ENCODE measurements around the gene CEBPG. TPM values are rescaled to one million over a fixed set of nuclear protein-coding genes. Genes with fewer than 3 reads are reported as not detected.

Gene CEBPG
- total RNA-seq, 1 donor from 2014 or later, result 13.0 TPM

DNA sequence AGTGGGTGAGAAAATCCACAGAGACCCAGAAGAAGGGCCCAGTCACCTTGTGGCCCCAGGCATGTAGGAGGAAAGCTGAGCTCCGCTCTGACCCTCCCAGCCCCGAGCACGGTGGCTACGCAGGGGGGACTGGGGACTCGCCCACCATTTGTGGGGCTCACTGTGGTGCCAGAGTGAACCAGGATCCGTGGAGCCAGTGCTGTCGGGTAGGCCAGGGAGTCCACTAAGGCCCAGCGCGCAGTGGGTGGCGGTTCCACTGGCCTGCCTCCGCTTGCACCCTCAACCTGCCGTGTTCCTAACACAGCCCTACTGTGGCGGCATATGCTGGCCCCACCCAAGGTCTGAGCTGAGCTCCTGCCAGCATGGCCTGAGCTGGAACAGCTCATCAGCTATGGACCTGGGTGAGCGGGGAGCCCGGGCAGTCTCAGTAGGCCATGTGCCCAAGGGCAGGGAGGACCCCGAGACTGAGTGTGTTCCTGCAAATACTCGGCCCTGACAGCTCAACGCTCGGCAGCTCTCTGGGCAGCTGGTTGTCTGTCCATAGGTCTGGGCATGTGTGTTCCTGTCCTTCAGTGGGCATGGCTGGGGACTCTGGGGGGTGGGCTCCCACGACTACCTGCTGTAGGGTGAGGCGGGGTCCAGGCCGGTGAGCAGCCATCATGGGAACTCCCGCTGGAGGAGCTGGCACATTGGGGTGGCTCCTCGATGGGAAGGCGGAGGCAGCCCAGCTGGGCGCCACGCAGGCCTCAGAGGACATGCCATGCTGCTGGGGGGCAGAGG is 36.6 kb downstream of the CEBPG start:
- Histone ChIP-seq H3K4me1 (peaks cover 16% of the 10 kb centered on the region), H3K27ac (replicated peaks) (no peak overlapping the region), H3K4me3 (no peak overlapping the region), H3K9me3 (replicated peaks) (no peaks in the 10 kb centered on the region), H3K36me3 (peaks cover 10% of the 10 kb centered on the region), H3K27me3 (ENCODE audit: low read depth) (no peaks in the 10 kb centered on the region)
- DNase-seq, result no peak
- TF ChIP-seq, protein P1, sequence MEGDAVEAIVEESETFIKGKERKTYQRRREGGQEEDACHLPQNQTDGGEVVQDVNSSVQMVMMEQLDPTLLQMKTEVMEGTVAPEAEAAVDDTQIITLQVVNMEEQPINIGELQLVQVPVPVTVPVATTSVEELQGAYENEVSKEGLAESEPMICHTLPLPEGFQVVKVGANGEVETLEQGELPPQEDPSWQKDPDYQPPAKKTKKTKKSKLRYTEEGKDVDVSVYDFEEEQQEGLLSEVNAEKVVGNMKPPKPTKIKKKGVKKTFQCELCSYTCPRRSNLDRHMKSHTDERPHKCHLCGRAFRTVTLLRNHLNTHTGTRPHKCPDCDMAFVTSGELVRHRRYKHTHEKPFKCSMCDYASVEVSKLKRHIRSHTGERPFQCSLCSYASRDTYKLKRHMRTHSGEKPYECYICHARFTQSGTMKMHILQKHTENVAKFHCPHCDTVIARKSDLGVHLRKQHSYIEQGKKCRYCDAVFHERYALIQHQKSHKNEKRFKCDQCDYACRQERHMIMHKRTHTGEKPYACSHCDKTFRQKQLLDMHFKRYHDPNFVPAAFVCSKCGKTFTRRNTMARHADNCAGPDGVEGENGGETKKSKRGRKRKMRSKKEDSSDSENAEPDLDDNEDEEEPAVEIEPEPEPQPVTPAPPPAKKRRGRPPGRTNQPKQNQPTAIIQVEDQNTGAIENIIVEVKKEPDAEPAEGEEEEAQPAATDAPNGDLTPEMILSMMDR (IDR thresholded peaks at IDR 0.05; ENCODE audit: borderline replicate concordance), result no peak
- intact Hi-C loops (cut with micrococcal nuclease), result loop anchor here (5.0 kb wide), 1 partner anchor 173 kb away; no protein-coding TSS in a partner anchor

DNA sequence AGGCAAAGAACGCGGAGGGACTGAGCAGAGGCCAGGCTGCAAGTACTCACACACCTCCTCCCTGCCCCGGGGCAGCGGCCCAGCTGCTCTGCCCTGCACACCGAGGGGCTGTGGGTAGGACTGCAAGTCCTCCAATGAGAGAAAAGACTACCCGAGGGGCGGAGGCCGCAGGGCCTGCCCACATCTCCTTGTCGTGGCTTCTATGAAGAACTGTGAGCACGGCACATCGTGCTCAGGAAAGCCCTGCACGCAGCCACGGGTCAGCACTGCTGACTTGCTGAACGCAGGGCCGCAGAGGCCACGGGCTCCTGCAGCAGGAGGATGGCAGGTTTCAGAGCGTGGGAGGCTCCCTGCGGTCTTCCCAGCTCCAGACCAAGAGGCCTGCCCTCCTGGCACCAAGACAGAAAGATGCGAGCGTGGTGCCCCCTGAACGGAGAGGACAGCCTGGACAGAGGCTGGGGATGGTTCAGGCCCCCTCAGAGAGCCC is 37.4 kb downstream of the CEBPG start:
- intact Hi-C loops (cut with micrococcal nuclease), result no loop called here
- peaks cover 10% of the 10 kb centered on the region for H3K36me3 ChIP-seq
- DNase-seq, result no peak

DNA sequence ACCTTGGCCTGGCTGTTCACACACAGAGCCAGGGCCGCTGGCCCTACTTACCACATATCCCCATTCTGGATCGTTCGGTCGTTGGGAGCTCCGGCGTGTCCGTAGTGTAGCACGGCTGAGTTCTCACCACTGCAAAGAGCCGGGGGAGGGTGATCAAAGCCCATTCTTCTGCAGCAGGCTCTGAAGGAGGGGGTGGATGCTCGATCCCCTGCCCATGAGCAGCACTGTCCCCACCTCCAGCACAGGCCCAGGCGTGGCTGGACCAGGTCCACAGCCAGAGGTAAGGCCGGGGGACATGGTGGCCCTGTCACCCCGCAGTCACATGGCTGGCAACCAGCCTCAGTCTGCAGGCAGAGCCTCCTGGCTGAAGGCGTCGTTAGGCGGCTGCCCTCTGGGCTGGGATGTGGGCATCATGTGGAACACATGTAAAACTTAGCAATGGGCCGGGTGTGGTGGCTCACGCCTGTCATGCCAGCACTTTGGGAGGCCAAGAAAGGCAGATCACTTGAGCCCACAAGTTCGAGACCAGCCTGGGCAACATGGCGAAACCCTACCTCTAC is 38.2 kb downstream of the CEBPG start:
- H3K27me3 ChIP-seq (ENCODE audit: low read depth), result no peaks in the 10 kb centered on the region
- H3K9me3 ChIP-seq (replicated peaks), result no peaks in the 10 kb centered on the region
- intact Hi-C loops (cut with micrococcal nuclease), result no loop called here
- TF ChIP-seq, protein P1 (IDR thresholded peaks at IDR 0.05; ENCODE audit: borderline replicate concordance), result no peak
- H3K4me1 ChIP-seq, result peaks cover 5% of the 10 kb centered on the region
- no peak for DNase-seq
- H3K4me3 ChIP-seq, result no peak overlapping the region
- H3K36me3 ChIP-seq, result peaks cover 10% of the 10 kb centered on the region
- H3K27ac ChIP-seq (replicated peaks), result no peak overlapping the region

More for the DNA sequence above, 37.4 kb downstream of the CEBPG start:
- Histone ChIP-seq H3K27me3 (ENCODE audit: low read depth) (no peaks in the 10 kb centered on the region), H3K4me1 (peaks cover 8% of the 10 kb centered on the region), H3K9me3 (replicated peaks) (no peaks in the 10 kb centered on the region), H3K4me3 (no peak overlapping the region), H3K27ac (replicated peaks) (no peak overlapping the region)
- TF ChIP-seq, protein P1 (IDR thresholded peaks at IDR 0.05; ENCODE audit: borderline replicate concordance), result no peak

DNA sequence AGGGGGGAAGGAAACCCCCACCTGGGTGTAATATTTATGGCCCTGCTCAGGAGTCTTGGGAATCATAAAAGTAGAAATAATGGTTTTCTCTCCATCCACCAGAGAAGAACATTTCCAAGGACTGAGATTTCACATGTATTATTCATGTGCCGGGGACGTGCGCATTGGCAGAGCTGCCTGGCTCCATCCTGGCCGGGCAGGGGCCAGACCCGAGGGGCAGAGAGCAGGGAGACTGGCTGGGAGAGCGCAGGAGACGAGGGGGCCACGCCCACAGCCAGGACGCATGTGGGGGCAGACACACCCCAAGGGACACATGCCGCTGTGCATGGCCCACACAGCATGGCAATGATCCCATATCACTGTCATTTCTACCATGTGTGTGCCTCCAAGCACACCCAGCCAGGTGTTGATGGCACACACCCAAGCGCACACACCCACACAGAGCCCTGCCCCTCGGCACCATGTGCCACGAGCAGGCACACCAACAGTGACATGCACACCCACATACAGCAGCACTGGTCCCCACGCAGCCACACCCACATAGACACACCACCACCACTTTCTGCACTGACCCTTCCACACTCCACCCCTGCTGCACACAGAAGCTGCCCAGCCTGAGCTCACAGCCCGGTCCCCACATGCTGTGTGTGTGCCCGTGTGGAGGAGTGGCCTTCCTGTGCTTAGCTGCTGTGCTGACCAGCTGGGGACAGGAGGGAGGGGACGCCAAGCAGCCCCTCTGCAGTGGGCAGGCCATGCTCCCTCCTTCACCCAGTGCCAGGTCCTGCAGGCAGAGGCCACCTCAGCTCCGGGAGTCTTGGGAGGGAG is 39.3 kb downstream of the CEBPG start:
- Histone ChIP-seq H3K27ac (replicated peaks) (no peak overlapping the region), H3K4me3 (no peak overlapping the region), H3K36me3 (peaks cover 10% of the 10 kb centered on the region), H3K9me3 (replicated peaks) (no peaks in the 10 kb centered on the region), H3K4me1 (peaks cover 5% of the 10 kb centered on the region), H3K27me3 (ENCODE audit: low read depth) (no peaks in the 10 kb centered on the region)
- intact Hi-C loops (cut with micrococcal nuclease), result no loop called here
- TF ChIP-seq, protein P1 (IDR thresholded peaks at IDR 0.05; ENCODE audit: borderline replicate concordance), result no peak
- no peak for DNase-seq

DNA sequence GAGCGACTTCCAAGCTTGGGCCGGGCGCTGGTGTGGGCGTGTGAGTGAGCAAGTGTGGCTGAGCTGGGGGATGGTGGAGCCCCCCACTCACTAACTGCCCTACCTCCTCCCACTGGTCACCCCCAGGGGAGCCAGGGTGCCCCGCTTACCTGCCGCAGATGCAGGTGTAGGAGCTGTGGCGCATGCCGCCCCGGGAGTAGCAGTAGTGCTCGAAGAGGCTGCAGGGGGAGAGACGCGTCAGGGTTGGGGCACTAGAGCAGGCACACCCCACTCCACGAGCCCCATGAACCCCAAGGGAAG is 39.9 kb downstream of the CEBPG start:
- Histone ChIP-seq H3K9me3 (replicated peaks) (no peaks in the 10 kb centered on the region), H3K4me3 (no peak overlapping the region), H3K27me3 (ENCODE audit: low read depth) (no peaks in the 10 kb centered on the region), H3K36me3 (peaks cover 10% of the 10 kb centered on the region), H3K27ac (replicated peaks) (no peak overlapping the region), H3K4me1 (peaks cover 5% of the 10 kb centered on the region)
- DNase-seq, result no peak
- intact Hi-C loops (cut with micrococcal nuclease), result no loop called here
- TF ChIP-seq, protein P1 (IDR thresholded peaks at IDR 0.05; ENCODE audit: borderline replicate concordance), result no peak

Data from left ventricle myocardium inferior (tissue), 1 donor.